Erythroblast (primary cell): ENCODE results near the gene SMAP1.

Experiments
- DNase-seq, 2 experiments: peaks; one replicate each; lab custom pipeline; 2025; lab: John Stamatoyannopoulos, UW
- GATA1 ChIP-seq: IDR thresholded peaks from 2 replicates; pipeline ENCODE4 v1.6.1; 2011; ENCODE audit warnings: low read depth, mild to moderate bottlenecking, control low read depth, low read length, moderate library complexity
- POLR2A ChIP-seq: IDR thresholded peaks from 2 replicates; pipeline ENCODE4 v1.6.1; 2011; ENCODE audit warnings: mild to moderate bottlenecking, low read length

SMAP1 gene

DNA sequence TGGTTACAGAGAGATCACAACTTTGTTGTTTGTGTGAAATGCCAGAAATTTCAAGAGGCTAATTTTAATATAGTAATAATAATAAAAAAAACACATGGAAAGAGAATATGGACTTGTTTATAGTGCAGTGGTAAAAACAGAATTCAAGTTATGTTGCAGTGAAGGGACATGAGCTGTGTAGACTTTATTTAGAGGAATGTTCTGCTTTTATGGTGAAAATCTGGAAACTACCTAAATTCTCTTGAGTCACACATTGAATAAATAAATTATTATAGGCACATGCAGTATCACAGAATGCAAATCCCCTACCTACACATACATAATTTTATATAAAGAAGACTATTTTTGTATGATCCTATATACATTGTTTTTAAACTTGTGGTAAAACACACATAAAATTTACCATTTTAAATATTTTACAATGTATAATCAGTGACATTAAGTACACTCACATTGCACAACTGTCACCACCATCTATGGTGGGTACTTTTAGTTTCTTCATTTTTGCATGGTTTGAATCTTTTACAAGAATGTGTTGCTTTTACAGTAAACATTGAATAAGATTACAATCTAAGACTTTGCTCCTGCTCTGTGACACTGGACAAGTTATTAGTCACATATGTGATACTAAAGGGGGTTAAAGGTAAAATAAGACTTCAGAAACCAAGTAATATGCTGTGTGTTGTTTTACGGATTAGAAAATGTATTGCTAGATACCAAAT is 181.8 kb downstream of the SMAP1 start:
- no peak for TF ChIP-seq GATA1
- no peak for TF ChIP-seq POLR2A
- no peak for DNase-seq

GRCh38 chr6:70852667-70853246 is 185.1 kb downstream of the SMAP1 start:
- no peak for DNase-seq
- no peak for TF ChIP-seq POLR2A
- TF ChIP-seq GATA1: no peak

GRCh38 chr6:70857387-70858077 is 189.8 kb downstream of the SMAP1 start:
- no peak for DNase-seq
- no peak for TF ChIP-seq GATA1
- no peak for TF ChIP-seq POLR2A

DNA sequence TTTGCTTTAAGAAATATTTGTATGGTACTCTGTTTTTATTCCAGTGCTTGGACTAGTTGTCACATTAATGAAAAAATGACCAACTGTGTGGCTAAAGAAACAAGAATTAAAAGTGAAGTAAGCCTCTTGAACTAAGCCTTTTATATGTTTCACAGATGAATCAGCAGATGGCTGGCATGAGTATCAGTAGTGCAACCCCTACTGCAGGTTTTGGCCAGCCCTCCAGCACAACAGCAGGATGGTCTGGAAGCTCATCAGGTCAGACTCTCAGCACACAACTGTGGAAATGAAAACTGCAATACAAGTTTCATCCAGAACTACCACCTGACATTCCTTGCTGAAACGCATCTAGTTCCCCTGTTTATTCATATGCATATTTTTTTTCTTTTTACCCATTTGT is 192.4 kb downstream of the SMAP1 start:
- no peak for DNase-seq
- no peak for TF ChIP-seq GATA1
- TF ChIP-seq POLR2A: no peak

GRCh38 chr6:70860920-70861319 is 193.2 kb downstream of the SMAP1 start:
- no peak for DNase-seq
- TF ChIP-seq GATA1 (no peak), POLR2A (no peak)

DNA sequence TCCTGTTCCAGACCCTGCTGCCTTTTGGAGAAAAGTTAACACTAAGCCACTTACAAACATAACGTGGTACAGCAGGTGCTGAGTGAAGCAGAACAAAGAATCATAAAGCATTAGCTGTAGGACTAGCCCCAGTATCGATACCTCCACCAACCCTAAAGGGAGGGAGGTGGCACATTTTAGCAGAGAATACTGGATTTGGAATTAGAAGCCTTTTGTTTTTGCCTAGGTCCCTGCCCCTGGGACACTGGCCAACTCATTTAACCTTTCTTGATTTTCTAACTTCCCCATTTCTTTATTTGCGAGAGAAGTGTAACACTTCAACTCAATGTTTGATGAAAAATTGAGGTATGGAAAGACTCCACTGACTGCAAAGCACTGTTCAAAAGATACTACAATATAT is 195.7 kb downstream of the SMAP1 start:
- DNase-seq: no peak
- TF ChIP-seq POLR2A (no peak), GATA1 (no peak)

- no peak for DNase-seq
- no peak for TF ChIP-seq GATA1
- TF ChIP-seq POLR2A: no peak
Observed at GRCh38 chr6:70864401-70864800, 196.7 kb downstream of the SMAP1 start.

DNA sequence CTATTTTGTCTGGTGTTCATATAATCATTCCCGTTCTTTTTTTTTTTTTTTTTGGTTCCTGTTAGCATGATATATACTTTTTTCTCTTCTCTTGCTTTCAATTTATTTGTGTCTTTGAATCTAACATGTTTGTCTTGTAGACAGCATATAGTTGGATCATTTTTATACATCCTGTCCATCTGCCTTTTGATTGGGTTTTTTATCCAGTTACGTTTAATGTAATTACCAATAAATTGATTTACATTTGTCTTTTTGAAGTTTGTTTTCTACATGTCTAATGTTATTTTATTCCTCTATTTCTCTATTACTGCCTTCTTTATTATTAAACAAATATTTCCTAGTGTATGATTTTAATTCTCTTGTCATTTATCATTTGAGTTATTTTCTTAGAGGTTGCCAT is 204.8 kb downstream of the SMAP1 start:
- no peak for DNase-seq
- TF ChIP-seq POLR2A (no peak), GATA1 (no peak)

DNA sequence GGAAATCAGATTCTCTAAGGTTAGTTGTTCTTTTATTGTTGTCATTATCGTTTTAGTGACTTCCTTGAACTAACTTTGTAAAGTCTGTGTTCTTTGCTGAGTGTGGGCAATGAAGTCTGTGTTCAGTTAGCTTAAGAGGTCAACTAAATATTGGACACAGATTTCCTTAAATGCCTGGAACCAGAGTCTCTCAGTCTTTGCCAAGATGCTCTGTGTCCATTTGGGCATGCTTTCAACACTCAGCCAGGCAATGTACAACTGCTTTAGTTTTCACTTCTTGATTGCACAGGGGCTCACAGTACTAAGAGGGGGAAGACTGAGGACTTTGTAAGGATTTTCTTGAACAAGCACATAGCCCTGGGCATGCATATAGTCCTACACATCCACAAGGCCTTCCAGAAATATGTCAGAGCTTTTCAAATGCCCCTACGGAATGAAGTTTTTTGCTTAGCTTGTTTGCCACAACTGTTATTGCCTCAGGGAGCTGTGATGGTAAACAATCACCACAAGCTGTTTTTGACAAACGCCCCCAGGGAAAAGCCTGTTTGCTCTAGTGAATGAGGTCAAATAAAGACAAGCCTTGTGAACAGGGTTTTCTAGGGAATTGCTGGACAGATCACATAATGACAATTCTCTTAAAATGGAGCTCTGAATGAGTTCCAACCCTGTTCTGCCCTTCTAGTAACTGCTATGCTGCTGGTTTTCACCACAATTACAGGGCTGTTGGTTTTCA is 206.7 kb downstream of the SMAP1 start:
- TF ChIP-seq GATA1: no peak
- TF ChIP-seq POLR2A: no peak
- no peak for DNase-seq

- no peak for DNase-seq
- TF ChIP-seq GATA1 (no peak), POLR2A (no peak)
Observed at GRCh38 chr6:70879496-70879895, 211.8 kb downstream of the SMAP1 start.

- peak; percentile 46 to 68 for DNase-seq
- TF ChIP-seq GATA1: no peak
- TF ChIP-seq POLR2A: no peak
Observed at GRCh38 chr6:70884074-70884983, 216.6 kb downstream of the SMAP1 start.

- DNase-seq: no peak
- TF ChIP-seq POLR2A (no peak), GATA1 (no peak)
Observed at GRCh38 chr6:70886071-70886470, 218.4 kb downstream of the SMAP1 start.

- TF ChIP-seq GATA1 (no peak), POLR2A (no peak)
- DNase-seq: no peak
Observed at GRCh38 chr6:70886661-70887060, 219.0 kb downstream of the SMAP1 start.
